Astrocyte (in vitro differentiated cells and primary cell): ENCODE data around the gene APOL1. TPM values are rescaled to one million over a fixed set of nuclear protein-coding genes. Genes with fewer than 3 reads are reported as not detected.
A peak's percentile ranks its signal among the peaks of the same experiment; 100 is the strongest.

Source experiments
- DNase-seq: peaks from one replicate; pipeline ENCODE4 v3.0.0-alpha.2; 2010; ENCODE audit warnings: low read depth
- FAIRE-seq: peaks from 2 replicates; lab custom pipeline; 2011; peaks lifted over from hg19 to GRCh38; lab: Jason Lieb, UNC
- H2AFZ ChIP-seq: 2 replicates; pipeline ENCODE4 v1.6.0; 2012; ENCODE audit warnings: low read depth, low read length, inconsistent platforms
- H3K27ac ChIP-seq: 2 replicates; pipeline ENCODE4 v1.5.1; 2011; ENCODE audit warnings: low read depth, low read length, inconsistent platforms
- H3K27me3 ChIP-seq: 2 replicates; pipeline ENCODE4 v1.6.0; 2011; ENCODE audit warnings: low read length, inconsistent platforms; ENCODE audit not compliant: insufficient read depth
- H3K36me3 ChIP-seq: 2 replicates; pipeline ENCODE4 v1.5.1; 2011; ENCODE audit warnings: low read length, inconsistent platforms; ENCODE audit not compliant: insufficient read depth
- H3K4me1 ChIP-seq: 2 replicates; pipeline ENCODE4 v1.5.1; 2011; ENCODE audit warnings: low read length, inconsistent platforms; ENCODE audit not compliant: insufficient read depth
- H3K4me2 ChIP-seq: 2 replicates; pipeline ENCODE4 v1.6.0; 2012; ENCODE audit warnings: low read length, inconsistent platforms
- H3K4me3 ChIP-seq: 2 replicates; pipeline ENCODE4 v1.5.1; 2011; ENCODE audit warnings: low read depth, mild to moderate bottlenecking, low read length, inconsistent platforms; ENCODE audit not compliant: insufficient read depth
- H3K79me2 ChIP-seq: 2 replicates; pipeline ENCODE4 v1.6.0; 2012; ENCODE audit warnings: mild to moderate bottlenecking, low read length, inconsistent platforms; ENCODE audit not compliant: insufficient read depth
- H3K9ac ChIP-seq: 2 replicates; pipeline ENCODE4 v1.6.0; 2012; ENCODE audit warnings: mild to moderate bottlenecking, low read length, inconsistent platforms
- H3K9me3 ChIP-seq: 2 replicates; pipeline ENCODE4 v1.5.1; 2012; ENCODE audit warnings: low read depth, mild to moderate bottlenecking, low read length, inconsistent platforms; ENCODE audit not compliant: insufficient read depth
- H4K20me1 ChIP-seq: 2 replicates; pipeline ENCODE4 v1.6.0; 2012; ENCODE audit warnings: low read length, inconsistent platforms; ENCODE audit not compliant: insufficient read depth
- H3K27ac Mint-ChIP-seq: one replicate; pipeline ENCODE4 v1.8.0; 2021; ENCODE audit warnings: mild to moderate bottlenecking, mixed read lengths; ENCODE audit not compliant: unreplicated experiment
- H3K27me3 Mint-ChIP-seq: one replicate; pipeline ENCODE4 v1.8.0; 2021; ENCODE audit warnings: low read depth, mixed read lengths; ENCODE audit not compliant: unreplicated experiment
- H3K36me3 Mint-ChIP-seq: one replicate; pipeline ENCODE4 v1.8.0; 2021; ENCODE audit warnings: low read depth, mixed read lengths; ENCODE audit not compliant: unreplicated experiment
- H3K4me1 Mint-ChIP-seq: one replicate; pipeline ENCODE4 v1.8.0; 2021; ENCODE audit warnings: low read depth, mixed read lengths; ENCODE audit not compliant: unreplicated experiment
- H3K4me3 Mint-ChIP-seq: one replicate; pipeline ENCODE4 v1.8.0; 2021; ENCODE audit warnings: mild to moderate bottlenecking, moderate library complexity, mixed read lengths; ENCODE audit not compliant: unreplicated experiment
- H3K9me3 Mint-ChIP-seq: one replicate; pipeline ENCODE4 v1.8.0; 2021; ENCODE audit warnings: mild to moderate bottlenecking, mixed read lengths; ENCODE audit not compliant: unreplicated experiment
- EZH2 ChIP-seq: IDR thresholded peaks from 2 replicates; pipeline ENCODE4 v1.6.1; 2012; ENCODE audit warnings: mild to moderate bottlenecking, low read length, inconsistent platforms; ENCODE audit not compliant: insufficient read depth
- total RNA-seq: library from RNA; stranded (reverse); gene quantifications from 2 replicates; pipeline ENCODE4 v1.2.1, GENCODE V29; 2021
- TF ChIP-seq, protein P1 (sequence below): IDR thresholded peaks from 2 replicates; pipeline ENCODE4 v1.5.1; 2011; ENCODE audit warnings: low read depth, mild to moderate bottlenecking, inconsistent platforms, low read length, moderate library complexity; ENCODE audit not compliant: insufficient read depth

Gene APOL1
- total RNA-seq, 1 donor from 2014 or later = 3.9 TPM

DNA sequence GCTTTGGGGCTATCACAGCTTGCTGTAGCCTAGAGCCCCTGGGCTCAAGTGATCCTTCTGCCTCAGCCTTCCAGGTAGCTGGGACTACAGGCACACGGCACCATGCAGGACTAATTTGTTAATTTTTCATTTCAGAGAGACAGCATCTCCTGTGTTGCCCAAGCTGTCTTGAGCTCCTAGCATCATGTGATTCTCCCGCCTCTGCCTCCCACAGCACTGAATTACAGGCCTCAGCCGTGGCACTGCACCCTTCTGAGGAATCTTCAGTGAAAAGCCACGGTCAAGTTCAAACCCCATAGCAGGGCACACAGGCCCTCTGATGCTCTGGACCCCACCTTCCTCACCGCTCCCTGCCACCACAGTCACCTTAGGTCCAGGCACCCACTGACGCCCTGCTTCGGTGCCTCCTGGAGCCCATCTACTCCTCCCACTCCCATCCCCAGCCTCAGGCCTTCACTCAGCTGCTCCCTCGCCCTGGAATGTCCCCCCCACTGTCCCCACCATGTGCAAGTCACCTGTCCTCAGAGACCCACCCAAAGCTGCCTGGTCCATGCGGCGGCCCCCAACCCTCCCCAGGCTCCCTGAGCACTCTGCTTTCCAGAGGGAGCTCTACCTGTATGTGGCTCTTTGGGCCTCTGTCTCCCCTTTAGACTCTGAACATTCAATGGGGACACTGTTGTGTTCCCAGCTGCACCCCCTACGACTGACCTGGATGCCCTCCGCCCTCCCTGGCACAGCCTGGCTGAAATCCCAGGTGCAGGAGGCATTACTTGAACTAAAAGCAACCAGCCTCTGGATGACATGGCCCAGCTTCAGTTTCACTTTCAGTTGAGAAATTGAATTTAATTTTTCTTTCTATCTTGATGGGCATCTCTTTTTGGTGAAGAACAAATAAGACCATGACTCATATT is 15.2 kb upstream of the APOL1 start:
- H3K9me3 ChIP-seq = no peaks in the 10 kb centered on the region
- H3K27me3 ChIP-seq = no peaks in the 10 kb centered on the region
- H3K27me3 Mint-ChIP-seq = no peaks in the 10 kb centered on the region
- no peak overlapping the region for H3K27ac ChIP-seq
- no peak for DNase-seq
- peaks cover 2% of the 10 kb centered on the region for H3K9me3 Mint-ChIP-seq
- peaks cover 29% of the 10 kb centered on the region for H3K4me1 ChIP-seq
- H3K4me3 Mint-ChIP-seq = peak overlapping the region; percentile 93
- H4K20me1 ChIP-seq = peaks cover 34% of the 10 kb centered on the region
- peak overlapping the region; percentile 84 for H3K4me3 ChIP-seq
- H3K4me1 Mint-ChIP-seq = peaks cover 54% of the 10 kb centered on the region
- H3K79me2 ChIP-seq = peaks cover 28% of the 10 kb centered on the region
- H3K27ac Mint-ChIP-seq = peak overlapping the region; percentile 99
- peak overlapping the region; percentile 85 for H3K9ac ChIP-seq
- no peak overlapping the region for H2AFZ ChIP-seq
- no peak for TF ChIP-seq EZH2
- TF ChIP-seq, protein P1, sequence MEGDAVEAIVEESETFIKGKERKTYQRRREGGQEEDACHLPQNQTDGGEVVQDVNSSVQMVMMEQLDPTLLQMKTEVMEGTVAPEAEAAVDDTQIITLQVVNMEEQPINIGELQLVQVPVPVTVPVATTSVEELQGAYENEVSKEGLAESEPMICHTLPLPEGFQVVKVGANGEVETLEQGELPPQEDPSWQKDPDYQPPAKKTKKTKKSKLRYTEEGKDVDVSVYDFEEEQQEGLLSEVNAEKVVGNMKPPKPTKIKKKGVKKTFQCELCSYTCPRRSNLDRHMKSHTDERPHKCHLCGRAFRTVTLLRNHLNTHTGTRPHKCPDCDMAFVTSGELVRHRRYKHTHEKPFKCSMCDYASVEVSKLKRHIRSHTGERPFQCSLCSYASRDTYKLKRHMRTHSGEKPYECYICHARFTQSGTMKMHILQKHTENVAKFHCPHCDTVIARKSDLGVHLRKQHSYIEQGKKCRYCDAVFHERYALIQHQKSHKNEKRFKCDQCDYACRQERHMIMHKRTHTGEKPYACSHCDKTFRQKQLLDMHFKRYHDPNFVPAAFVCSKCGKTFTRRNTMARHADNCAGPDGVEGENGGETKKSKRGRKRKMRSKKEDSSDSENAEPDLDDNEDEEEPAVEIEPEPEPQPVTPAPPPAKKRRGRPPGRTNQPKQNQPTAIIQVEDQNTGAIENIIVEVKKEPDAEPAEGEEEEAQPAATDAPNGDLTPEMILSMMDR = no peak
- H3K36me3 ChIP-seq = no peaks in the 10 kb centered on the region
- no peak for FAIRE-seq
- H3K4me2 ChIP-seq = peak overlapping the region; percentile 92
- H3K36me3 Mint-ChIP-seq = peaks cover 29% of the 10 kb centered on the region

DNA sequence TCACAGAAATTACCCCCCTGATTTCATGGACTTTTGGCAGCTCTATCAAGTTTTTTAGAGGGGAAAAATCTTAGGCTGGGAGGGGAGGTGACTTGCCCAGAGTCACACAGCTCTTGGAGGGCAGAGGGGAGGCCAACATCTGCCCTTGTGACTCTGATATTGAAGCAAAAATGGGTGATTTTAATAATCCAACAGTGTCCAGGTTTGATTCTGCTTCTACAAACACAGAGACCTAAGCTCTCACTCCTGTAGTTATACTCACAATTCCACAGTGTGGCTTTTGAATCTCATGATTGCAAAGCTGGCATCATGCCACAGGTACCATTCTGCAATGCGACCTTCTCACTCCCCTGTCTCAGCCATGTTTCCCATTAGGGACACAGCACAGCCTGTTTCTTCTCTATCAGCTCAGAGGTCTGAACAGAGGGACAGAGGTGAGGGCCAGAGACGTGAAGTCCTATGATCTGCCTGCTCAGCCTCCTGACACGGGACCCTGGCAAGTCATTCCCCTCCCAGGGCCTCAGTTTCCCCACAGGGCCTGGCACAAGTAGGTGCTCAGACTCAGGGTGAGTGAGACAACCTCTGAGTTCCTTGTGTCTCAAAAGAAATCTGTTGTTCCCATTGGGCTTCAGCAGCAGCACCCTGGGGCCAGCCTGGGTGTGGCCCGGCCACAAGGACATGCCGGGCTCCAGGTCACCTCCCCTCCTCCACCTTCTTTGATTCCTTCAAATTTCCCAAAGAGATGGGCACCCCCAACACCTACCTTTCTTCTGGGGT is 14.4 kb upstream of the APOL1 start:
- H3K27me3 ChIP-seq = no peaks in the 10 kb centered on the region
- peak overlapping the region; percentile 93 for H3K4me3 Mint-ChIP-seq
- H3K27ac ChIP-seq = peak overlapping the region; percentile 62
- H3K9me3 Mint-ChIP-seq = peaks cover 2% of the 10 kb centered on the region
- FAIRE-seq = peak; percentile 23
- H3K4me1 Mint-ChIP-seq = peaks cover 54% of the 10 kb centered on the region
- peak overlapping the region; percentile 85 for H3K9ac ChIP-seq
- no peaks in the 10 kb centered on the region for H3K27me3 Mint-ChIP-seq
- H3K4me1 ChIP-seq = peaks cover 29% of the 10 kb centered on the region
- H3K9me3 ChIP-seq = no peaks in the 10 kb centered on the region
- peak overlapping the region; percentile 99 for H3K27ac Mint-ChIP-seq
- H4K20me1 ChIP-seq = peaks cover 34% of the 10 kb centered on the region
- peak overlapping the region; percentile 84 for H3K4me3 ChIP-seq
- TF ChIP-seq, protein P1 = no peak
- no peak for TF ChIP-seq EZH2
- H3K79me2 ChIP-seq = peaks cover 28% of the 10 kb centered on the region
- H2AFZ ChIP-seq = peak overlapping the region; percentile 63
- H3K36me3 ChIP-seq = no peaks in the 10 kb centered on the region
- DNase-seq = no peak
- peaks cover 26% of the 10 kb centered on the region for H3K36me3 Mint-ChIP-seq
- peak overlapping the region; percentile 92 for H3K4me2 ChIP-seq
